GM13976 (cell line): Measurements from ENCODE around the gene ARL4C.

Experiments
- DNase-seq: peaks from one replicate; pipeline ENCODE4 v3.0.0; 2012; ENCODE audit warnings: low spot score
- CTCF ChIP-seq: IDR thresholded peaks from 2 replicates; pipeline ENCODE4 v1.5.1; 2012; ENCODE audit warnings: borderline replicate concordance, mild to moderate bottlenecking; ENCODE audit not compliant: insufficient read depth; ENCODE audit errors: extremely low read depth, missing control alignments, control extremely low read depth
- in situ Hi-C: fragments of 300-500 bp; cut with MboI; formaldehyde crosslinking; loops from one replicate; pipeline ENCODE4 v1.12.0; 2022; ENCODE audit warnings: low sequenced_read_pairs, mixed read lengths, inconsistent platforms; ENCODE audit not compliant: unreplicated experiment

The ARL4C gene

DNA sequence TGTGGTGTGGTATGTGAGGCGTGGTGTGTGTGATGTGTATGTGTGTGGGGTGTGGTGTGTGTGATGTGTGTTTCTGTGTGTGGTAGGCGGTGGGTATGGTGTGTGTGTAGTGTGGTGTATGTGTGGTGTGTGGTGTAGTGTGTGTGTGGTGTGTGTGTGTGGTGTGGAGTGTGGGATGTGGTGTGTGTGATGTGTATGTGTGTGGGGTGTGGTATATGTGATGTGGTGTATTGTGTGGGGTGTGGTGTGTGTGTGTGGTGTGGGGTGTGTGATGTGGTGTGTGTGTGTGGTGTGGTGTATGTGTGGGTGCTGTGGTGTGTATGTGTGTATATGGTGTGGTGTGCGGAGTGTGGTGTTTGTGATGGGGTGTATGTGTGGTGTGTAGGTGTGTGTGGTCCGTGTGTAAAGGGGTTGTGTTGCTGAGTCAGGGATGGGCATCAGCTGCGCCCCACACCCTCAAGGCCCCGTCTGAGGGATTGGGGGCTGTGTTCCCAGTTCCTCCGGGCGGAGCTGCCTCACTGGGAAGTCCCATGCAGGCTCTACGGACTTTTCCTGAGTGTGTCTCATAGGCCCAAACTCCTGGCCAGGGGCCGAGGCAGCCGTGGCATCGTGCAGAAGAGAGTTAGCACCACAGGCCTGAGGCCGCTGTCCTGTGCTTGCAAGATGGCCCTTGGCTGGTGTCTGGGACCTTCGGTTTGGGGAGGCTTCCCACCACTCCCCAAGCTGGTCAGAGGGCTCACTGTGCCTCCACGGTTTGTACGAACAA lies 18.2 kb upstream of the ARL4C start:
- TF ChIP-seq CTCF, result no peak
- in situ Hi-C loops, result loop anchor here (25.0 kb wide), 1 partner anchor 528 kb away; no protein-coding TSS in a partner anchor
- no peak for DNase-seq

GRCh38 chr2:234514099-234514498 lies 17.2 kb upstream of the ARL4C start:
- DNase-seq, result no peak
- TF ChIP-seq CTCF, result no peak
- in situ Hi-C loops, result loop anchor here (25.0 kb wide), 1 partner anchor 527 kb away; no protein-coding TSS in a partner anchor

DNA sequence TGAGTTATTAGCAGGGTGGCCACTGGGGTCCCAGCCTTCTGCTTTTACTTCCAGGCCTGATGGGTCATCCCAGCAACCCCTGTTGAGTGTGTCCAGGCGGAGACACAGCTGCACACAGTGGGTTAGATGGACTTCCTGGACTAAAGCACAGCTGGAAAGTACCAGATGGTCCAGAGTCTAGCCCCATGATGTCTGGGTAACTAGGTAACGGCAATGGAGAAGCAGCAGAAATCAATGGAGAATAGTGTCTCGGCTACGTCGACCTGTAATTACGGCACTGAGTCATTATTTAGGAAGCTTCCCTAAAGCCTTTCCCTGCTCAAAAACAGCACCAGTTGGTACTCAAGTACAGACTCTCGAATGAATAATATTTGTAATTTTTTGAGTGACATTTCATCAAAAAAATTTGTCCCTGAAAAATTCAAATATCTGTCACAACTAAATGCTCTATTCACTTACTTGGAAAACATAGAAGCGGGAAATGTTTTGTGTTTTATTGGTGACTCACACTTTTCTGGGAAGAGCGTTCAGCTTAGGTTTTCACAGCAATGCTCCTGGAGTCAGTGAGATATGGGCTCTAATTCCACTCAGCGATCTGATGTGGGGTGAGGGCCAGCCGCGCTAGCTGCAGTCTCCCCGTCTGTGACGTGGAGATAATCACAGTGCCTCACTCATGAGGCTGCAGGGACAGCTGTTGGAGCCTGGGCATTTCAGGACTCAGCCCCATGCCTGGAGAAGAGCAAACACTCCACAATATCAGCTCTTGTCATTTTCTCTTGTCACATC lies 16.2 kb upstream of the ARL4C start:
- no peak for DNase-seq
- no peak for TF ChIP-seq CTCF
- in situ Hi-C loops, result loop anchor here (25.0 kb wide), 1 partner anchor 526 kb away; no protein-coding TSS in a partner anchor

DNA sequence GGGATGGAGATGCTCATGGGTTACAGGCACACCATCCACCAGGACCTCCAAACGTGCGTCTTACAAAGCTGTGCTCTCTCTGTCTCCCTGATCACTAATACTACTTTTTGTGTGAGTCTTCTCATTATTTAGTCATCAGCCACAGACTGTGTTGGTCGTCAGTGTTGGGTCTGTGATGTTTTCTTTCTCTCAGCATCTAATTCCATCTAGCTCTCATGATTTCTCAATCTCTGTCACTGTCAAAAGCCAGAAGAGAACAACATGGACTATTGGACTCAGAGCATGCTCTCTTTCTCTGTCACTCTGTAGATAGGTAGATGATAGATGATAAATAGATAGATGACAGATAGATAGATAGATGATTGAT lies 6.0 kb upstream of the ARL4C start:
- TF ChIP-seq CTCF, result no peak
- in situ Hi-C loops, result loop anchor here (10.0 to 25.0 kb wide), 2 partner anchors 368 to 516 kb away; no protein-coding TSS in a partner anchor
- no peak for DNase-seq

DNA sequence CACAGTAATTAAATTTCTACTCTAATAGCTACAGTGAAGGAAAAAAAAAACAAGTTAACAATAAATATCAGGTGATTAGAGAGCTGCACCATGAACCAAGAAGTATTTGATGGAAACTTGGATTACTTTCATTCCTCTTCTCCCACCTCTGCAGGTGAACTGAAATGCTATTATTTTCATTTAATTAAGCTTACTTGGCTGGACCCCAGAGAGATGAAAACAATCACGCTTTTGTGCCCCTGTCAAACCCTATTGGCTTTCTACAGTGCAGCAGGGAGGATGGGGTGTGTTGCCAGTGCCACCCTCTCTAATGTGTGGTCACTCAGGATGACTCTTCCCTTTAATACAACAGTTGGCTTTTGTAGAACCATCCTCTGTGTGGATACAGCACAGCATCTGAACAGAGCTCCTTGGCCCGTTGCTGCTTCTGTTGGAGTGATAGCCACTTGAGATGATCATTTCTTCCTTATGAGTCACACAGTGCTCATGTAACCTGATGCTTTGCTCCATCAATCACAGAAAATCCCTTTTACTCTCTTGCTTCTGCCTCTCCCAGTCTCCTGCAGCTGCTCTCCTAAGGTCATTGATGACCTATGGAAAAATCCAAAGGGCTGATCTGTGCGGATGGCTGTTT lies 5.5 kb upstream of the ARL4C start:
- DNase-seq, result no peak
- no peak for TF ChIP-seq CTCF
- in situ Hi-C loops, result loop anchor here (10.0 to 25.0 kb wide), 2 partner anchors 368 to 515 kb away; no protein-coding TSS in a partner anchor

- peak; percentile 55 for TF ChIP-seq CTCF
- peak; percentile 62 for DNase-seq
- in situ Hi-C loops, result loop anchor here (10.0 to 25.0 kb wide), 2 partner anchors 366 to 513 kb away; no protein-coding TSS in a partner anchor
These were observed 3.6 kb upstream of the ARL4C start for GRCh38 chr2:234500394-234501006.
